PC-3 (cell line): ENCODE data around the gene WBP2NL.

ENCODE experiments used
- EZH2 ChIP-seq: fragments of 300-600 bp; sonication (generic); IDR thresholded peaks from one replicate; pipeline ENCODE4 v1.6.1; 2017; ENCODE audit warnings: antibody characterized with exemption, mild to moderate bottlenecking, low read length; ENCODE audit not compliant: unreplicated experiment
- TF ChIP-seq, protein P1 (sequence below): fragments of 300-600 bp; sonication (generic); conservative IDR thresholded peaks from 2 replicates; pipeline ENCODE4 v1.5.1; 2017; ENCODE audit warnings: antibody characterized with exemption, low read depth, mild to moderate bottlenecking, low read length

- TF ChIP-seq, protein P1, sequence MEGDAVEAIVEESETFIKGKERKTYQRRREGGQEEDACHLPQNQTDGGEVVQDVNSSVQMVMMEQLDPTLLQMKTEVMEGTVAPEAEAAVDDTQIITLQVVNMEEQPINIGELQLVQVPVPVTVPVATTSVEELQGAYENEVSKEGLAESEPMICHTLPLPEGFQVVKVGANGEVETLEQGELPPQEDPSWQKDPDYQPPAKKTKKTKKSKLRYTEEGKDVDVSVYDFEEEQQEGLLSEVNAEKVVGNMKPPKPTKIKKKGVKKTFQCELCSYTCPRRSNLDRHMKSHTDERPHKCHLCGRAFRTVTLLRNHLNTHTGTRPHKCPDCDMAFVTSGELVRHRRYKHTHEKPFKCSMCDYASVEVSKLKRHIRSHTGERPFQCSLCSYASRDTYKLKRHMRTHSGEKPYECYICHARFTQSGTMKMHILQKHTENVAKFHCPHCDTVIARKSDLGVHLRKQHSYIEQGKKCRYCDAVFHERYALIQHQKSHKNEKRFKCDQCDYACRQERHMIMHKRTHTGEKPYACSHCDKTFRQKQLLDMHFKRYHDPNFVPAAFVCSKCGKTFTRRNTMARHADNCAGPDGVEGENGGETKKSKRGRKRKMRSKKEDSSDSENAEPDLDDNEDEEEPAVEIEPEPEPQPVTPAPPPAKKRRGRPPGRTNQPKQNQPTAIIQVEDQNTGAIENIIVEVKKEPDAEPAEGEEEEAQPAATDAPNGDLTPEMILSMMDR, result no peak
- TF ChIP-seq EZH2, result no peak
Measured at GRCh38 chr22:42013385-42013784, 14.8 kb downstream of the WBP2NL start.
